ENCODE data around the gene METTL21C. TPM values are rescaled to one million over a fixed set of nuclear protein-coding genes. Genes with fewer than 3 reads are reported as not detected.

The METTL21C gene
- total RNA-seq, 1 donor, result not detected

GRCh38 chr13:102658660-102659059 lies 36.2 kb downstream of the METTL21C start:
- Histone ChIP-seq H3K36me3 (ENCODE audit: insufficient read depth, low read length) (peaks cover 22% of the 10 kb centered on the region), H3K4me1 (ENCODE audit: insufficient read depth, low read length) (peaks cover 8% of the 10 kb centered on the region), H3K27ac (ENCODE audit: low read depth, low read length) (peak overlapping the region; percentile 26), H3K27me3 (ENCODE audit: insufficient read depth, low read length) (no peaks in the 10 kb centered on the region), H3K4me2 (ENCODE audit: insufficient read depth, low read length) (peak overlapping the region; percentile 24), H3K4me3 (ENCODE audit: insufficient read depth, low read length) (no peak overlapping the region), H2AFZ (ENCODE audit: low read length) (peak overlapping the region; percentile 25), H3K79me2 (ENCODE audit: insufficient read depth, low read length) (no peaks in the 10 kb centered on the region), H3K9me3 (ENCODE audit: low read depth, low read length) (no peaks in the 10 kb centered on the region), H4K20me1 (ENCODE audit: insufficient read depth, low read length) (no peaks in the 10 kb centered on the region)
- DNase-seq (ENCODE audit: insufficient read length, low spot score, missing footprints), result no peak
- TF ChIP-seq, protein P1, sequence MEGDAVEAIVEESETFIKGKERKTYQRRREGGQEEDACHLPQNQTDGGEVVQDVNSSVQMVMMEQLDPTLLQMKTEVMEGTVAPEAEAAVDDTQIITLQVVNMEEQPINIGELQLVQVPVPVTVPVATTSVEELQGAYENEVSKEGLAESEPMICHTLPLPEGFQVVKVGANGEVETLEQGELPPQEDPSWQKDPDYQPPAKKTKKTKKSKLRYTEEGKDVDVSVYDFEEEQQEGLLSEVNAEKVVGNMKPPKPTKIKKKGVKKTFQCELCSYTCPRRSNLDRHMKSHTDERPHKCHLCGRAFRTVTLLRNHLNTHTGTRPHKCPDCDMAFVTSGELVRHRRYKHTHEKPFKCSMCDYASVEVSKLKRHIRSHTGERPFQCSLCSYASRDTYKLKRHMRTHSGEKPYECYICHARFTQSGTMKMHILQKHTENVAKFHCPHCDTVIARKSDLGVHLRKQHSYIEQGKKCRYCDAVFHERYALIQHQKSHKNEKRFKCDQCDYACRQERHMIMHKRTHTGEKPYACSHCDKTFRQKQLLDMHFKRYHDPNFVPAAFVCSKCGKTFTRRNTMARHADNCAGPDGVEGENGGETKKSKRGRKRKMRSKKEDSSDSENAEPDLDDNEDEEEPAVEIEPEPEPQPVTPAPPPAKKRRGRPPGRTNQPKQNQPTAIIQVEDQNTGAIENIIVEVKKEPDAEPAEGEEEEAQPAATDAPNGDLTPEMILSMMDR (IDR thresholded peaks at IDR 0.05; ENCODE audit: extremely low read depth, low read depth, low read length), result no peak

DNA sequence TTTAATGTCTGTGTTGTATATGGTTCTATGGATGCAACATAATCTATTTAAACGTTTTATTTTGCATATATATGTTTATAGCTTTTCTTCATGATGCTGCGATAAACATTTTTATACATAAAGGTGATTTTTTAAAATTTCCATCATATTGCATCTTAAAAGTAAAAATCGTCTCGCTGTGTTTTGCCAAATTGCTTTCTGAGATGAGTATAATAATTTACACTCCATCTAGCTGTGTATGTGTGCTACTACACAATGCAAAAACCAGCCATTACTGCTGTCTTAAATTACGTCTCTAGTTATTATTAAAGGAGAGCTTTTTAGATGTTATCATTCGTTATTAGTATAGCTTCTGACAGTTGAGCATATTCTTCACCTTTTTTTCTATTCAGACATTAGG lies 37.2 kb downstream of the METTL21C start:
- no peak overlapping the region for H2AFZ ChIP-seq (ENCODE audit: low read length)
- H3K9me3 ChIP-seq (ENCODE audit: low read depth, low read length), result no peaks in the 10 kb centered on the region
- no peak overlapping the region for H3K27ac ChIP-seq (ENCODE audit: low read depth, low read length)
- no peaks in the 10 kb centered on the region for H3K79me2 ChIP-seq (ENCODE audit: insufficient read depth, low read length)
- no peak overlapping the region for H3K4me3 ChIP-seq (ENCODE audit: insufficient read depth, low read length)
- no peaks in the 10 kb centered on the region for H4K20me1 ChIP-seq (ENCODE audit: insufficient read depth, low read length)
- TF ChIP-seq, protein P1 (IDR thresholded peaks at IDR 0.05; ENCODE audit: extremely low read depth, low read depth, low read length), result peak; percentile 32
- peaks cover 8% of the 10 kb centered on the region for H3K4me1 ChIP-seq (ENCODE audit: insufficient read depth, low read length)
- no peak overlapping the region for H3K4me2 ChIP-seq (ENCODE audit: insufficient read depth, low read length)
- no peaks in the 10 kb centered on the region for H3K27me3 ChIP-seq (ENCODE audit: insufficient read depth, low read length)
- H3K36me3 ChIP-seq (ENCODE audit: insufficient read depth, low read length), result peaks cover 25% of the 10 kb centered on the region
- no peak for DNase-seq (ENCODE audit: insufficient read length, low spot score, missing footprints)

DNA sequence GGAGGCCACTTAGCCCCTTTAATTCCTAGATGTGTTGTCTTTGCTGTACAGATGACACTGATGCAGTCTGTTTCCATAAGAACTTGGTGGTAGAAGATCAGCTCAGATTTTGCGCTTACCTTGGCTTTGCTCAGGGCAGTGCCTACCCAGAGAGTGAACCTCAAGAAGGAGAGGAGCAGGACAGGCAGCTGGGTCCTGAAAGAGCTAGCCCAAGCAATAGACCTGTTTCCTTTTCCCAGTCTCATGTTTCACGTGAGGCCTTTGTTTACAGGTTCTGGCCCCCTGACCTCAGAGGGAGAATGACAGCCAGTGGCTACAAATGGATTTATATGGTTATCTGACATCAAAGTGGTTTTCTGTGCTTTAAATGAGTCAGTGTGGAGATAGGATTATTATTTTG lies 40.1 kb downstream of the METTL21C start:
- TF ChIP-seq, protein P1 (IDR thresholded peaks at IDR 0.05; ENCODE audit: extremely low read depth, low read depth, low read length), result no peak
- Histone ChIP-seq H3K4me1 (ENCODE audit: insufficient read depth, low read length) (peaks cover 24% of the 10 kb centered on the region), H3K36me3 (ENCODE audit: insufficient read depth, low read length) (peaks cover 23% of the 10 kb centered on the region), H3K79me2 (ENCODE audit: insufficient read depth, low read length) (no peaks in the 10 kb centered on the region), H3K4me2 (ENCODE audit: insufficient read depth, low read length) (no peak overlapping the region), H3K4me3 (ENCODE audit: insufficient read depth, low read length) (no peak overlapping the region), H3K27me3 (ENCODE audit: insufficient read depth, low read length) (no peaks in the 10 kb centered on the region), H3K9me3 (ENCODE audit: low read depth, low read length) (no peaks in the 10 kb centered on the region), H3K27ac (ENCODE audit: low read depth, low read length) (no peak overlapping the region), H4K20me1 (ENCODE audit: insufficient read depth, low read length) (no peaks in the 10 kb centered on the region), H2AFZ (ENCODE audit: low read length) (no peak overlapping the region)
- DNase-seq (ENCODE audit: insufficient read length, low spot score, missing footprints), result no peak

DNA sequence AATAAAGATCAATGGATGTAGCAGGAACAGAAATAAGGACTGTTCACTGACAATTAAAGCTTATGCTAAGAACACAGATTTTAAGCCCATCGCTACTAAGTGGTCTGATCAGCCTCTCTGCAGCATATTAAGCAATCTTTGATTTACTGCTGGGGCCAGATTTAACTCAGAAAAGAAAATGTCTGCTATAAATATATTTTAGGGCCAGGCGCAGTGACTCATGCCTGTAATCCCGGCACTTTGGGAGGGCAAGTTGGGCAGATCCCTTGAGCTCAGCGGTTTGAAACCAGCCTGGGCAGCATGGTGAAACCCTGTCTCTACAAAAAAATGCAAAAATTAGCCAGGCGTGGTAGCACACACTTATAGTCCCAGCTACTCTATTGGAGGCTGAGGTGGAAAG lies 43.0 kb downstream of the METTL21C start:
- no peak for DNase-seq (ENCODE audit: insufficient read length, low spot score, missing footprints)
- H3K27me3 ChIP-seq (ENCODE audit: insufficient read depth, low read length), result no peaks in the 10 kb centered on the region
- H2AFZ ChIP-seq (ENCODE audit: low read length), result no peak overlapping the region
- H3K79me2 ChIP-seq (ENCODE audit: insufficient read depth, low read length), result no peaks in the 10 kb centered on the region
- no peaks in the 10 kb centered on the region for H4K20me1 ChIP-seq (ENCODE audit: insufficient read depth, low read length)
- H3K4me3 ChIP-seq (ENCODE audit: insufficient read depth, low read length), result no peak overlapping the region
- peaks cover 16% of the 10 kb centered on the region for H3K4me1 ChIP-seq (ENCODE audit: insufficient read depth, low read length)
- H3K9me3 ChIP-seq (ENCODE audit: low read depth, low read length), result no peaks in the 10 kb centered on the region
- peaks cover 11% of the 10 kb centered on the region for H3K36me3 ChIP-seq (ENCODE audit: insufficient read depth, low read length)
- H3K4me2 ChIP-seq (ENCODE audit: insufficient read depth, low read length), result peak overlapping the region; percentile 70
- TF ChIP-seq, protein P1 (IDR thresholded peaks at IDR 0.05; ENCODE audit: extremely low read depth, low read depth, low read length), result no peak
- H3K27ac ChIP-seq (ENCODE audit: low read depth, low read length), result peak overlapping the region; percentile 42
